SK-N-SH treated with all-trans-retinoic acid at 6 μM for 48 hours (cell line): ENCODE results near the gene PLEKHO1.

Experiments
- CSDC2 ChIP-seq: fragments of 250-450 bp; sonication (Bioruptor Pico); IDR thresholded peaks from 2 replicates; pipeline ENCODE4 v1.5.0; 2020; ENCODE audit warnings: mild to moderate bottlenecking, moderate library complexity
- ESRRG ChIP-seq: fragments of 250-450 bp; sonication (Bioruptor Pico); IDR thresholded peaks from 2 replicates; pipeline ENCODE4 v1.6.1; 2021; ENCODE audit warnings: mild to moderate bottlenecking
- GLIS3 ChIP-seq: fragments of 250-450 bp; sonication (Bioruptor Pico); IDR thresholded peaks from 2 replicates; pipeline ENCODE4 v1.5.0; 2020; ENCODE audit warnings: mild to moderate bottlenecking, moderate library complexity
- PATZ1 ChIP-seq: fragments of 250-450 bp; sonication (Bioruptor Pico); IDR thresholded peaks from 2 replicates; pipeline ENCODE4 v1.8.0; 2020; ENCODE audit warnings: mild to moderate bottlenecking, moderate library complexity, borderline replicate concordance
- PPARA ChIP-seq: fragments of 250-450 bp; sonication (Bioruptor Pico); IDR thresholded peaks from 2 replicates; pipeline ENCODE4 v1.5.0; 2020; ENCODE audit warnings: mild to moderate bottlenecking, borderline replicate concordance
- ZFP3 ChIP-seq: fragments of 250-450 bp; sonication (Bioruptor Pico); IDR thresholded peaks from 2 replicates; pipeline ENCODE4 v1.5.0; 2020; ENCODE audit warnings: mild to moderate bottlenecking, moderate library complexity

GRCh38 chr1:150106341-150106740, 43.4 kb upstream of the PLEKHO1 start:
- TF ChIP-seq PPARA (no peak), CSDC2 (CRISPR knock-in tag) (no peak), ZFP3 (no peak), PATZ1 (CRISPR knock-in tag) (no peak), ESRRG (CRISPR knock-in tag) (no peak), GLIS3 (CRISPR knock-in tag) (no peak)
